Liver (tissue), 3 donors: Measurements from ENCODE around the gene TWIST2.

Experiments used
- EGR1 ChIP-seq, 2 donors: IDR thresholded peaks; 2 replicates each; pipeline ENCODE4 v1.6.1; 2016 to 2018; ENCODE audit warnings: antibody characterized with exemption in 2 of 2, low read depth in 2 of 2
- FOXA1 ChIP-seq: IDR thresholded peaks from 2 replicates; pipeline ENCODE4 v1.6.1; 2016; ENCODE audit warnings: antibody characterized with exemption
- HNF4A ChIP-seq, 2 donors: conservative IDR thresholded peaks; 2 replicates each; pipeline ENCODE4 v1.6.1; 2016; ENCODE audit warnings: antibody characterized with exemption in 2 of 2, mild to moderate bottlenecking in 2 of 2
- HNF4G ChIP-seq: IDR thresholded peaks from 2 replicates; pipeline ENCODE4 v1.6.1; 2016; ENCODE audit warnings: antibody characterized with exemption
- NR2F2 ChIP-seq: IDR thresholded peaks from 2 replicates; pipeline ENCODE4 v1.6.1; 2016; ENCODE audit warnings: antibody characterized with exemption
- RAD21 ChIP-seq, 2 donors: IDR thresholded peaks; 2 replicates each; pipeline ENCODE4 v1.6.1; 2016; ENCODE audit warnings: antibody characterized with exemption in 2 of 2, mild to moderate bottlenecking in 2 of 2
- RXRA ChIP-seq, 2 donors: IDR thresholded peaks; 2 replicates each; pipeline ENCODE4 v1.6.1; 2017 to 2018; ENCODE audit warnings: antibody characterized with exemption in 2 of 2, mild to moderate bottlenecking in 1 of 2
- SP1 ChIP-seq: IDR thresholded peaks from 2 replicates; pipeline ENCODE4 v1.6.1; 2018; ENCODE audit warnings: antibody characterized with exemption, mild to moderate bottlenecking
- TAF1 ChIP-seq: conservative IDR thresholded peaks from 2 replicates; pipeline ENCODE4 v1.6.1; 2016; ENCODE audit warnings: antibody characterized with exemption, mild to moderate bottlenecking
- YY1 ChIP-seq: IDR thresholded peaks from 2 replicates; pipeline ENCODE4 v1.6.1; 2016; ENCODE audit warnings: antibody characterized with exemption, mild to moderate bottlenecking
- TF ChIP-seq, protein P1 (sequence below): fragments of 150-350 bp; IDR thresholded peaks from 2 replicates; pipeline ENCODE4 v1.5.1; 2017; ENCODE audit warnings: improper control_type of control experiment, low read depth, low read length; ENCODE audit not compliant: missing input control
- TF ChIP-seq, protein P2 (sequence below): IDR thresholded peaks from 2 replicates; pipeline ENCODE4 v1.6.1; 2016; ENCODE audit warnings: antibody characterized with exemption, mild to moderate bottlenecking
- TF ChIP-seq, protein P3 (sequence below): IDR thresholded peaks from 2 replicates; pipeline ENCODE4 v1.6.1; 2016; ENCODE audit warnings: antibody characterized with exemption
- donor health status: healthy.
- donor health status: healthy.

DNA sequence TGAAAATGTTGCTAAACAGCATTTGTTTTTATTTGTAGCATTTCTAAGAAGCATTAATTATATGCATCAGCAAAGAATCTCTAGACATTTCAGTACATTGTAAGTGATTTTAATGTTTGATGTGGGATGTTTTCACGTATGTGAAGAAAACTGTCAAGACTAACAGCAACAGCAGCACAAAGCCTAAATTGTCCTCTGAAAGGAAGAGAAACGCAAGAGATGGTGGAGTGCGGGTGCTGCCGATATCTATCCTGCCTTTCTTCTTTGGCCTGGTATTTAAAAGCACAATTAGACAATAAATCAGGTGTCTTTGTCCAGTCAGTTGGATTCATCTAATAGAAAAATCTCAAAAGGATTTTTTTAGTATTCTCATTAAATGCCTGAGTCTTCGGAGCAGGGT lies 3.1 kb downstream of the TWIST2 start:
- TF ChIP-seq HNF4G (no peak), SP1 (no peak), EGR1 (IDR thresholded peaks at IDR 0.05; ENCODE audit: low read depth in 2 of 2) (no peak), TAF1 (no peak), HNF4A (conservative IDR thresholded peaks at IDR 0.05) (no peak), RXRA (IDR thresholded peaks at IDR 0.05) (no peak), YY1 (no peak), RAD21 (IDR thresholded peaks at IDR 0.05) (no peak), NR2F2 (no peak), FOXA1 (no peak)
- TF ChIP-seq, protein P1, sequence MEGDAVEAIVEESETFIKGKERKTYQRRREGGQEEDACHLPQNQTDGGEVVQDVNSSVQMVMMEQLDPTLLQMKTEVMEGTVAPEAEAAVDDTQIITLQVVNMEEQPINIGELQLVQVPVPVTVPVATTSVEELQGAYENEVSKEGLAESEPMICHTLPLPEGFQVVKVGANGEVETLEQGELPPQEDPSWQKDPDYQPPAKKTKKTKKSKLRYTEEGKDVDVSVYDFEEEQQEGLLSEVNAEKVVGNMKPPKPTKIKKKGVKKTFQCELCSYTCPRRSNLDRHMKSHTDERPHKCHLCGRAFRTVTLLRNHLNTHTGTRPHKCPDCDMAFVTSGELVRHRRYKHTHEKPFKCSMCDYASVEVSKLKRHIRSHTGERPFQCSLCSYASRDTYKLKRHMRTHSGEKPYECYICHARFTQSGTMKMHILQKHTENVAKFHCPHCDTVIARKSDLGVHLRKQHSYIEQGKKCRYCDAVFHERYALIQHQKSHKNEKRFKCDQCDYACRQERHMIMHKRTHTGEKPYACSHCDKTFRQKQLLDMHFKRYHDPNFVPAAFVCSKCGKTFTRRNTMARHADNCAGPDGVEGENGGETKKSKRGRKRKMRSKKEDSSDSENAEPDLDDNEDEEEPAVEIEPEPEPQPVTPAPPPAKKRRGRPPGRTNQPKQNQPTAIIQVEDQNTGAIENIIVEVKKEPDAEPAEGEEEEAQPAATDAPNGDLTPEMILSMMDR, result no peak
- TF ChIP-seq, protein P2, sequence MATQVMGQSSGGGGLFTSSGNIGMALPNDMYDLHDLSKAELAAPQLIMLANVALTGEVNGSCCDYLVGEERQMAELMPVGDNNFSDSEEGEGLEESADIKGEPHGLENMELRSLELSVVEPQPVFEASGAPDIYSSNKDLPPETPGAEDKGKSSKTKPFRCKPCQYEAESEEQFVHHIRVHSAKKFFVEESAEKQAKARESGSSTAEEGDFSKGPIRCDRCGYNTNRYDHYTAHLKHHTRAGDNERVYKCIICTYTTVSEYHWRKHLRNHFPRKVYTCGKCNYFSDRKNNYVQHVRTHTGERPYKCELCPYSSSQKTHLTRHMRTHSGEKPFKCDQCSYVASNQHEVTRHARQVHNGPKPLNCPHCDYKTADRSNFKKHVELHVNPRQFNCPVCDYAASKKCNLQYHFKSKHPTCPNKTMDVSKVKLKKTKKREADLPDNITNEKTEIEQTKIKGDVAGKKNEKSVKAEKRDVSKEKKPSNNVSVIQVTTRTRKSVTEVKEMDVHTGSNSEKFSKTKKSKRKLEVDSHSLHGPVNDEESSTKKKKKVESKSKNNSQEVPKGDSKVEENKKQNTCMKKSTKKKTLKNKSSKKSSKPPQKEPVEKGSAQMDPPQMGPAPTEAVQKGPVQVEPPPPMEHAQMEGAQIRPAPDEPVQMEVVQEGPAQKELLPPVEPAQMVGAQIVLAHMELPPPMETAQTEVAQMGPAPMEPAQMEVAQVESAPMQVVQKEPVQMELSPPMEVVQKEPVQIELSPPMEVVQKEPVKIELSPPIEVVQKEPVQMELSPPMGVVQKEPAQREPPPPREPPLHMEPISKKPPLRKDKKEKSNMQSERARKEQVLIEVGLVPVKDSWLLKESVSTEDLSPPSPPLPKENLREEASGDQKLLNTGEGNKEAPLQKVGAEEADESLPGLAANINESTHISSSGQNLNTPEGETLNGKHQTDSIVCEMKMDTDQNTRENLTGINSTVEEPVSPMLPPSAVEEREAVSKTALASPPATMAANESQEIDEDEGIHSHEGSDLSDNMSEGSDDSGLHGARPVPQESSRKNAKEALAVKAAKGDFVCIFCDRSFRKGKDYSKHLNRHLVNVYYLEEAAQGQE, result no peak
- TF ChIP-seq, protein P3, sequence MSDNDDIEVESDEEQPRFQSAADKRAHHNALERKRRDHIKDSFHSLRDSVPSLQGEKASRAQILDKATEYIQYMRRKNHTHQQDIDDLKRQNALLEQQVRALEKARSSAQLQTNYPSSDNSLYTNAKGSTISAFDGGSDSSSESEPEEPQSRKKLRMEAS, result no peak
